LHCN-M2 (cell line): ENCODE measurements around the gene COMMD2. TPM values are rescaled to one million over a fixed set of nuclear protein-coding genes. Genes with fewer than 3 reads are reported as not detected.

Experiments used
- DNase-seq: peaks from one replicate; pipeline ENCODE4 v3.0.0-alpha.2; 2012; ENCODE audit warnings: low read depth
- total RNA-seq: library from RNA; depleted of rRNA; stranded (reverse); fragments of >200 nt; gene quantifications from 2 replicates; pipeline ENCODE4 v1.2.3, GENCODE V29; 2014; rRNA removed

COMMD2 gene
- total RNA-seq, 1 experiment from 2014 or later = 24.6 TPM

- peak; percentile 51 for DNase-seq
These were observed 48.8 kb downstream of the COMMD2 start for GRCh38 chr3:149703466-149703865.

DNA sequence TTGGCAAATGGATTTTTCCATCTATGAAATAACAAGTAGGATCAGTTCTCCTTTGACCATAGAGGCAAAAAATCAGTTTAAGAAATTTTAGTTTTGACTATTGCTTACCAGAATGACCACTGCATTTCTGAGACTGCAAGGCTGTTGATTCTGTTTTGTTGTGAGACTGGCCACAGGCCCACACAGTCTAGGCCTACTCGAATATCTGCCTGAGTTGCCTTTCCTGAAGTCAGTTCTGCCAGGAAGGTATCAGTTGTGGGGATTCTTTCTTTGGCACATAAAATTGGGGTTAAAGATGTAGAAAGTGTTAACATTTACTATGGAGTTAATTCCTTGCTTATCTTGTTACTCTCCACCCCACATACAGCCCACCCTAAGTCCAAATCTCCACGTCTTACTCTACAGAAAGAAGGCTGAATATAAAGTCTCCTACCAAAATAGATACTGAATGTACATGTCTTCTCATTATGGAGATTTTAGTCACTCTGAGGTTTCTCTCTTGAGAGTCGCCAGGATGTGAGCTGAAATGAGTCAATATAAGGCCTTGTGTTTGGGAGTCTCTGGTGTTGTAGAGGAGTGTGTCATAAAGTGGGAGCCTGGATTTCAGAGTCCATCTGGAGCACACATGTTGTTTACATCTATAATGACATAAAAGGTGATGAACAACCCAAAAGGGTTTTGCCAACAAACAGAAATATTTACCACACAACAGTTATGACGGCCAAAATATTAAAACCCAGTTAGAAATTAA is 49.4 kb downstream of the COMMD2 start:
- peak; percentile 95 for DNase-seq

DNA sequence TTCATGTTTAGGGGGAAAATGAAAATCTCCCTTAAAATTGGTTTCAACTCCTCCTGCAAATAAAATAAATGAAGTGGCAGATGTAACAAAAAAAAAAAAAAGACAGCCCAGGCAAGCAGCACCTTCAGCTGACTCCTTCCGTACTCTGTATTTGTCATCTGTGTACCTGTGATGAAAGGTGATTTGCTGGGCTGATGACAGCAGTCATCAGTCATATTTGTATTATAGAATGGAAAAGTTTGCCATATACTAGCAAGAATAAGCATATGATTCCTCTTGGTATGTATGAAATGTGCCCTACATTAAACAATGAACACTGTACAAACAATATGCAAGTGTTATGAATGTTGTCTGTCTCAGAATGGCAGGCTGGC is 50.3 kb downstream of the COMMD2 start:
- DNase-seq = no peak

DNA sequence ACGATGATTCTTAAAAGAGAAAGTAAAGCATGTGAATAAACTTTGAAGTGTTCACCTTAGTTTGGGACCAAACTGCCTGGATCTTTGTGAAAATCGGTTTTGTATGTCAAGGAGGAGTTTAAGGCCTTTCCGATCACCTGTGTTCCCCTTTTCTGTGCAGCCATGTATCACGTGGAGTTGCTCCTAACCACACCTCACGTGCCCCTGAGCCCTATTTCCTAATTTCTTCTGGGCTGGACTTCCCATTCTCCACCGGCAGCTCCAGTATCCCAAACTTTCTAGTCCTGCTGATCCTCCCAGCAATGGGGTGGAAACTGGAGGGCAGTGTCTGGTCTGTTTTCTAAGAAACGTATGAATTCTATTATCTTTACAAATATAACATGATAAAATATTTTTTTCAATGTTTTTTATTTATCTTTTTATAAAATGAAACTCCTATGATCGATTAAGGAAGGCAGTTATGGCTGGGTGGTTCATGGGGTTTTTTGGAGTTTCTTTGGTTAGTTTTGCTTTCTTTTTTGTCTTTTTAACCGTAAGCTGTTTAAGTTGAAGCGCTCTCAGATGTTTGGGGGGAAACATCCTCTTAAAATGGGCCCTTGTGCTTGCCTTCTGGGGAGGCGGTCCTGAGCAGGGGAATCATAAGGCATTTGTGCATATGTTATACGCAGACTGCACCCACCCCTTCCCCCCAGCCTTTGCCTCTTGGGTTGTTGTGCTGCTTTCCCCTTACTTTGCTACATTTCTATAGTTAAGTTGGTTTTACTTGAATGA is 50.9 kb downstream of the COMMD2 start:
- DNase-seq = no peak

Other genes starting within 250 kb of the COMMD2 start
- gene WWTR1, start 94.5 kb downstream of the COMMD2 start, total RNA-seq = 59.1 and 73.5 TPM in 2 replicates
- 0.06 TPM in 1 of 2 replicates, not detected in the other for gene ANKUB1, start 40.1 kb upstream of the COMMD2 start, total RNA-seq
- 24.2 and 25.4 TPM in 2 replicates for gene RNF13, start 60.7 kb upstream of the COMMD2 start, total RNA-seq
- 163 and 227 TPM in 2 replicates for gene PFN2, start 218.4 kb upstream of the COMMD2 start, total RNA-seq